ENCODE data around the gene ATP2C2. TPM values are rescaled to one million over a fixed set of nuclear protein-coding genes. Genes with fewer than 3 reads are reported as not detected.

Gene ATP2C2
- total RNA-seq, 2 donors from 2014 or later, result 2.0 to 2.6 TPM

DNA sequence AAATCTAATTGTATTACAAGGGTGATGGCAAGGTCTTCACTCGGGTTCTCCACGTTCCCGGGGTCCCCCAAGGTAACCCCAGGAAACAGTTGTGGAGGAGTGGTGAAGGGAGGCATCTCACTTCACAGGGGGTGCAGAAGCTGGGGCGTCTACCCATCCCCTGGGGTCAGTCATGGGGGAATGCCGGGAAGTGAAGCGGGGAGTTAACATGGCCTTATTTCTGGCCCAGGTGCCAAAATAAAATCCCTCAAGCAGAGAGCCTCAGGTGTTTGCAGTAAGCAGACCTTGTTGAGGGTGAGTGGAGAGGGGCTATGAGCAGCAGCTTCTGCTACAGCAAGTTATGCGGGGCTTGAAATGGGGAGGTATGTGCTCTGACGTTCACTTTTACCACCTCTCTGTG is 9.0 kb upstream of the ATP2C2 start:
- Mint-ChIP-seq H3K4me1 (peaks cover 18% of the 10 kb centered on the region), H3K27ac (no peak overlapping the region), H3K36me3 (ENCODE audit: low read depth) (no peaks in the 10 kb centered on the region), H3K4me3 (no peak overlapping the region), H3K9me3 (no peaks in the 10 kb centered on the region), H3K27me3 (ENCODE audit: insufficient read depth) (no peaks in the 10 kb centered on the region)
- Histone ChIP-seq H3K27me3 (ENCODE audit: control insufficient read depth, insufficient read depth, low read length, poor library complexity, severe bottlenecking) (no peaks in the 10 kb centered on the region), H3K9ac (ENCODE audit: extremely low read depth, low read length, poor library complexity, severe bottlenecking) (no peak overlapping the region), H3K27ac (ENCODE audit: low read depth, low read length) (no peak overlapping the region), H3K9me3 (ENCODE audit: control insufficient read depth, low read length) (no peaks in the 10 kb centered on the region), H3K4me1 (ENCODE audit: control insufficient read depth, insufficient read depth, low read length) (peaks cover 4% of the 10 kb centered on the region), H3K4me3 (ENCODE audit: low read length) (no peak overlapping the region), H3K36me3 (ENCODE audit: control insufficient read depth, insufficient read depth, low read length) (no peaks in the 10 kb centered on the region)
- WGBS, 2 experiments (ENCODE audit: insufficient coverage in 1 of 2, insufficient read length in 1 of 2), result 90 to 100% methylated on average over 1 to 8 of the region's 8 CpGs
- no peak for DNase-seq
- TF ChIP-seq, protein P1, sequence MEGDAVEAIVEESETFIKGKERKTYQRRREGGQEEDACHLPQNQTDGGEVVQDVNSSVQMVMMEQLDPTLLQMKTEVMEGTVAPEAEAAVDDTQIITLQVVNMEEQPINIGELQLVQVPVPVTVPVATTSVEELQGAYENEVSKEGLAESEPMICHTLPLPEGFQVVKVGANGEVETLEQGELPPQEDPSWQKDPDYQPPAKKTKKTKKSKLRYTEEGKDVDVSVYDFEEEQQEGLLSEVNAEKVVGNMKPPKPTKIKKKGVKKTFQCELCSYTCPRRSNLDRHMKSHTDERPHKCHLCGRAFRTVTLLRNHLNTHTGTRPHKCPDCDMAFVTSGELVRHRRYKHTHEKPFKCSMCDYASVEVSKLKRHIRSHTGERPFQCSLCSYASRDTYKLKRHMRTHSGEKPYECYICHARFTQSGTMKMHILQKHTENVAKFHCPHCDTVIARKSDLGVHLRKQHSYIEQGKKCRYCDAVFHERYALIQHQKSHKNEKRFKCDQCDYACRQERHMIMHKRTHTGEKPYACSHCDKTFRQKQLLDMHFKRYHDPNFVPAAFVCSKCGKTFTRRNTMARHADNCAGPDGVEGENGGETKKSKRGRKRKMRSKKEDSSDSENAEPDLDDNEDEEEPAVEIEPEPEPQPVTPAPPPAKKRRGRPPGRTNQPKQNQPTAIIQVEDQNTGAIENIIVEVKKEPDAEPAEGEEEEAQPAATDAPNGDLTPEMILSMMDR (conservative IDR thresholded peaks at IDR 0.05), result no peak

DNA sequence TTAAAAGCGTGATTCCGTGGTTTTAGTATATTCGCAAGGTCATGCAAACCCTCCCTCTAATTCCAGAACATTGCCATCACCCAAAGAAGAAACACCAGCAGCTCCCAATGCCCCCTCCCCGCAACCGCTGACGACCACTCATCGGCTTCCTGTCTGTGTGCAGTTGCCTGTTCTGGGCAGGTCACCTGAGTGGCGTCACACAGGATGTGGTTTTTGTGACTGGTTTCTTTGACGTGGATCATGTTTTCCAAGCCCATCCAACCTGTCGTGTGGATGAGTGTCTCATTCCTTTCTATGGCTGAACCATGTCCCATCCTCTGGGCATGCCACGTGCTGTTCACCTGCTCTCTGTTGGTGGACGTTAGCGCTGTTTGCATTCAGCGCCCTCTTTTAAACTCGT is 8.2 kb upstream of the ATP2C2 start:
- Histone ChIP-seq H3K27me3 (ENCODE audit: control insufficient read depth, insufficient read depth, low read length, poor library complexity, severe bottlenecking) (no peaks in the 10 kb centered on the region), H3K27ac (ENCODE audit: low read depth, low read length) (no peak overlapping the region), H3K9me3 (ENCODE audit: control insufficient read depth, low read length) (no peaks in the 10 kb centered on the region), H3K4me1 (ENCODE audit: control insufficient read depth, insufficient read depth, low read length) (peaks cover 4% of the 10 kb centered on the region), H3K4me3 (ENCODE audit: low read length) (no peak overlapping the region), H3K9ac (ENCODE audit: extremely low read depth, low read length, poor library complexity, severe bottlenecking) (no peak overlapping the region), H3K36me3 (ENCODE audit: control insufficient read depth, insufficient read depth, low read length) (no peaks in the 10 kb centered on the region)
- Mint-ChIP-seq H3K27me3 (ENCODE audit: insufficient read depth) (no peaks in the 10 kb centered on the region), H3K9me3 (no peaks in the 10 kb centered on the region), H3K36me3 (ENCODE audit: low read depth) (no peaks in the 10 kb centered on the region), H3K4me3 (no peak overlapping the region), H3K27ac (no peak overlapping the region), H3K4me1 (peaks cover 18% of the 10 kb centered on the region)
- 92 to 94% methylated on average over 10 to 15 of the region's 15 CpGs for WGBS, 2 experiments (ENCODE audit: insufficient coverage in 1 of 2, insufficient read length in 1 of 2)
- TF ChIP-seq, protein P1 (conservative IDR thresholded peaks at IDR 0.05), result no peak
- no peak for DNase-seq

DNA sequence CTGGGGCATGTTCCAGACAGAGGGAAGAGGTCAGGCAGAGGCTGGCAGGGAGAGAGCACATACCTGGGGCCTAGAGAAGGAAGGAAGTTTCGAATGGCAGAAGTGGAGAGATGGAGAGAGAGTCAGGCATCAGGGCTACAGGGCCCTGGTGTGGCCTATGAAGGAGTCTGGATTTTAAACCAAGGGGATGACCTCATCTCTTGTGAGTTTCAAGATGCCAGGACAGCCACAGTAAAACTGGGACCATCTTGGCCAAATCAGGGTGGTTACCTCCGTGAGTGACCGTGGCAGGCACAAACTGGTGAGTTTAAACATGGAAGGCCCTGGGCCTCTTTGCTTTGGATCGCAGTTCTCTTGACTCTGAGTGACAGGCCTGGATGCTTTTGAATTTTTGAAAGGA is 7.6 kb upstream of the ATP2C2 start:
- H3K9ac ChIP-seq (ENCODE audit: extremely low read depth, low read length, poor library complexity, severe bottlenecking), result no peak overlapping the region
- no peaks in the 10 kb centered on the region for H3K36me3 ChIP-seq (ENCODE audit: control insufficient read depth, insufficient read depth, low read length)
- no peak overlapping the region for H3K27ac ChIP-seq (ENCODE audit: low read depth, low read length)
- H3K27me3 ChIP-seq (ENCODE audit: control insufficient read depth, insufficient read depth, low read length, poor library complexity, severe bottlenecking), result peaks cover 2% of the 10 kb centered on the region
- H3K4me1 Mint-ChIP-seq, result peaks cover 18% of the 10 kb centered on the region
- no peaks in the 10 kb centered on the region for H3K36me3 Mint-ChIP-seq (ENCODE audit: low read depth)
- 87 to 97% methylated on average over 4 of the region's 4 CpGs for WGBS, 2 experiments (ENCODE audit: insufficient coverage in 1 of 2, insufficient read length in 1 of 2)
- no peak overlapping the region for H3K4me3 ChIP-seq (ENCODE audit: low read length)
- no peak overlapping the region for H3K27ac Mint-ChIP-seq
- H3K9me3 ChIP-seq (ENCODE audit: control insufficient read depth, low read length), result no peaks in the 10 kb centered on the region
- TF ChIP-seq, protein P1 (conservative IDR thresholded peaks at IDR 0.05), result no peak
- no peaks in the 10 kb centered on the region for H3K9me3 Mint-ChIP-seq
- no peak for DNase-seq
- H3K27me3 Mint-ChIP-seq (ENCODE audit: insufficient read depth), result no peaks in the 10 kb centered on the region
- H3K4me3 Mint-ChIP-seq, result no peak overlapping the region
- H3K4me1 ChIP-seq (ENCODE audit: control insufficient read depth, insufficient read depth, low read length), result peaks cover 4% of the 10 kb centered on the region
